Stimulated activated CD4-positive, alpha-beta T cell treated with anti-CD3 and anti-CD28 coated beads, Interleukin-2, amount 100 ng/mL, for 24 hours (primary cell): ENCODE results near the gene NXF1.
"Not testable (repeated sequence)": the region's sequence is repeated elsewhere in the genome, so short reads cannot be mapped to it uniquely, and the experiment has no call there.

Experiments
- DNase-seq, 2 donors: peaks; one replicate each; pipeline ENCODE4 v3.0.0-alpha.2; 2020

Gene NXF1

DNA sequence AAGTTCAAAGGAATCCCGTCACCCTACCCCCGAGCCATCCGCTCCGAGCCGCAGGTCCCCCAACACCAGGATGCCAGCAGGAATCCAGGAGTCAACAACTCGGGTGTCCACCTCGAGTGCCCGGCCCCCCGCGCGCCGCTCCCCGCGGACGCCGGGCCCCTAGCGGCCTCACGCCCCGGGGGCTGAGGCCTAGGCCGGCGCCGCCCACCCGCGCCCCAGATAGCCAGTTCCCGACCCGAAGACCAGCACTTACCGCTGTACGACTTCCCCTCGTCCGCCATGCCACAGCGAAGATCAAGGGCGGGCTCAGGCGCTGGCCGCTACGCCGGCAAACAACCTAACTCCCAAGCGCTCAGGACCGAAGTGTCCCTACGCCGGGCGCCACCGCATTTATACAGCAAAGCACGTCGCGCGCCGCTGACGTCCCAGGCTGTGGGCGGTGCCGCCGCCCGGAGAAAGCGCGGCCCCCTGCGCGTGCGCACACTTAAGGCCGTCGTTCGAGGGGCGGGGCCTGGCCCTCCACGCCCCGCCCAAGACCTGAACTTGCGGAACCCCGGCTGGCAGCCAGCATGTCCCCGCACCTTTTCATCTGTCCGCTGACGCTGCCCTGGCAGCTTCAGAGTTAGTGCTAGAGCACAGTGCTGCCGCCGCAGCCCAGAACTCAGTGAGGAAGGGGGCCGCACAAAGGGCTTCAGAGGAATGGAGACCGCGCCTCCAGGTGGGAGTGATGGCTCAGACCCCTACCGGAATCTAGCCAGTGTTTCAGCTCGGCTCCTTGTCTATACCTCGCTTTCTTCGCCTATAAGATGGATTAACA, at the start of gene NXF1:
Gene NXF1, minus strand, starts transcription at position 365 of the 817 bp plus-strand sequence. Its CDS starts 84 bp downstream, at position 281.
- peak; percentile 96 for DNase-seq

DNA sequence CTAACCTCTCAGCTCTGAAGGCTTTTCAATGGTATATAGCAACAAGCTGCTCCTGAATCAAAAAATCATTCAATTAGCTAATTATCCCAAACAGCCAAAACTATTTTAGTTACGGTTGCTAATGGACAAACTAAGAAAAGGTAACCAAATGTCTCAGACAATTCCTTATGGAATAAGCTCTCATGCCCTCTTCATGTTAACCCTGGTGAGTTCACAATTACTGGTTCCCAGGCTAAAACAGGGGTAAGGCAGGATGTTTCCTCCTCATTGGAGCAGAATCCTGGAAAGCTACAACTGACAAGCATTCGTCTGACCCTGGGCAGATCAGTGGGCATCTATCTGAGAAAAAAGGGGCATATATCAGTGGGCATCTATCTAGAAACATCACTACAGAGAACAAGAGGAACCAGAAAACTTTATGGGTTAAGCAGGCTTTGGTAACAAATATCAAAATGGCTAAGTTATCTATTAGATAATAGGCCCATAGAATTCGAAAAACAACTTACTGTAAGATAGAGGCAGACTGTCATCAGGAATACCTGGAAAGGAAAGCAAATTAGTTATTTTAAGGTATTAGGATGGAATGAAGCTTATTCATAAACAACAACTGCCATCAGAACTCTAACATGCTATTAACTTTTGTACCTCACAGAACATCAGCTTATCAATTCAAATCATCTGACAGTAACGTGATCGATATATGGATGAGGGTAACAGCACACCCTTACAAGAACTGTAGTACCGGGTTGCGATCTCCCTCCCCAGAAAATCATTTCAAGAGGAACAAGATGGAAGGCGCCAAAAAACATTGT, 49.0 kb upstream of the NXF1 start:
- DNase-seq: peak in 1 of 2 donors; percentile 38

DNA sequence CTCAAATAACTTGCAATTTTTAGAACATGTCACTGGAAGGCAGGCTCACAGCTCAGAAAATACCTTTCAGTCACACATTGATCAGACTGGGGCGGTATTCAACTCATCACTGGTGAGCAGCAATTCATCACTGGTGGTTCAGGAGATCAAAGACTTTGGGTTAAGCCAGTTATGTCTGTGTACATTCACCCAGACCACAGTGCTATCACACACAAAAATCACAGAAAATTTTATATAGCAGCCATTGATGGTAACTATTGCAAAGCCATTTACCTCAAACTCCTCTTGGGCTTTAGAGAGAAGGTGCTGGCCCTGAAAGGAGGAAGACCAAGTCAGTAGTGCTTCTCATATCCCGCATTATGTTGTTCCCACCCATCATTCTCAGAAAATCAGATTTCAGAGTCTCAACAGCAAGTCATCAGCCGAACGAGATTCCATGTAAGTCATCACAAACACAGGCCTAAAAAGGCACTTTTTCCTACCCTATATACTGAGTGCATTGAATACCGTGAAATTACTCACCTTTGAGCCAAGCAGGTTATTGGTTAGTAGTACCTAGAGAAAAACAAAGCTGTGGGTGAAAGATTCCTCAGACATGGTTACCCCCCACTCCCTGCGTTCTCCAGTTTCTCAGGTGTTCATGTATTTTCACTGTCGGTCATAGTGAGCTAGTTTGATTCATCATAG, 48.2 kb upstream of the NXF1 start:
- no peak for DNase-seq

DNA sequence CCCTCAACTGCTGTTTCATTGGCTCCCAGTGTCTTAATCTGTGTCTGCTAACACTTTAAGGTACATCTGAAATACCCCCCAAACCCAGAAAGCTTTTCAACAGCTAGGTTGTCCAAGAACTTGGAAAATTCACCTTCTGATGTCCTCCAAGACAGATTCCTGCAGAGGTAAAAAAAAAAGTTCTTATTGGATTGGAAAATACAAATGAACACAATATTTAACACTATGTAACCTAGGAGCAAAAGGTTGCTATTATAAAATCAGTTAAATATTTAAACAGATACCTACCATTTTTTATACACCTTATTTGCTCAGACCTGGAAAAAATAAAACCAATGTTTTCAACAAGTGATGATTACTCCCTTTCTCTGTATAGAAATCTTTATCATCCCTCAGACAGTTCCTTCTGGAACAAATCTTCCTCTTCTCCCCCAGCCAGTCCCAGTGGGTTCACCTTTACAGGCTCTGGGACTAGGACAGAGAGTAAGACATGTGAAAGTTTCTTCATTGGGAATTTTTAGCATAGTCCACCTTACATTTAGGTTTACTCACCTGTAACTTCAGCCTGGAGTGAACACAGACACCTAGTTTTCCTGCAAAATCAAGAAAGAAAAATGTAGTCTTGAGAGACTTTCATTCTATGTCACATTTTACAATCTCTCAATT, 47.4 kb upstream of the NXF1 start:
- DNase-seq: no peak

DNA sequence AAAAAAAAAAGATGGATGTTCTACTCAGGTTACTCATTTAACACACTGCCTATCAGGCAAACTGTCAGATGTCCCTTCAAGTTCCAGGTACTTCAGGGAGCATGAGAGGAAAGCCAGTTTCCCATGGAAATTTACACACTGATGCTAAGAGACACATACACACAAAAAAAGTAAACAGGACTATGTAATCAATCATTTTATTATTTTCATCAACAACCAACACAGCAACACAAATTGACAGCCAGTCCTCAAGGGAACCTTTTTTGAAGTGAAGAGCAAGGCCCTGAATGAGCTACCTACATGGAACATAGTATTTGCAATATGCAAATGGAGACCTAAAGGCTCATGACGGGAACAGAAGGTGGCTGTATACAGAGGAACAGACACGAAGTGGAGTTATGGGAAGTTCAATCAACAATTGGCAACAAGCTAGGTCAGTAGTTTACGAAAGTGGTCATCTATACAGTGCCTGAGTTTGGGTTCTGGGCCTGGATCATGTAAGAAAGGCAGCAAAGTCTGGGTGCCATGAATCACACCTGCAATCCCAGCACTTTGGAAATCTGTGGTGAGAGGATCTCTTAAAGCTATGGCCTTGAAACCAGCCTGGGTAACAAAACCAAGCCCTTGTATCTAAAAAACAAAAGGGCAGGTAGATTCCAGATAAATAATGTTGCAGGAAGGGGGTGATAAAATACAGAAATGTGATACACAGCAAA, 46.7 kb upstream of the NXF1 start:
- no peak for DNase-seq

DNA sequence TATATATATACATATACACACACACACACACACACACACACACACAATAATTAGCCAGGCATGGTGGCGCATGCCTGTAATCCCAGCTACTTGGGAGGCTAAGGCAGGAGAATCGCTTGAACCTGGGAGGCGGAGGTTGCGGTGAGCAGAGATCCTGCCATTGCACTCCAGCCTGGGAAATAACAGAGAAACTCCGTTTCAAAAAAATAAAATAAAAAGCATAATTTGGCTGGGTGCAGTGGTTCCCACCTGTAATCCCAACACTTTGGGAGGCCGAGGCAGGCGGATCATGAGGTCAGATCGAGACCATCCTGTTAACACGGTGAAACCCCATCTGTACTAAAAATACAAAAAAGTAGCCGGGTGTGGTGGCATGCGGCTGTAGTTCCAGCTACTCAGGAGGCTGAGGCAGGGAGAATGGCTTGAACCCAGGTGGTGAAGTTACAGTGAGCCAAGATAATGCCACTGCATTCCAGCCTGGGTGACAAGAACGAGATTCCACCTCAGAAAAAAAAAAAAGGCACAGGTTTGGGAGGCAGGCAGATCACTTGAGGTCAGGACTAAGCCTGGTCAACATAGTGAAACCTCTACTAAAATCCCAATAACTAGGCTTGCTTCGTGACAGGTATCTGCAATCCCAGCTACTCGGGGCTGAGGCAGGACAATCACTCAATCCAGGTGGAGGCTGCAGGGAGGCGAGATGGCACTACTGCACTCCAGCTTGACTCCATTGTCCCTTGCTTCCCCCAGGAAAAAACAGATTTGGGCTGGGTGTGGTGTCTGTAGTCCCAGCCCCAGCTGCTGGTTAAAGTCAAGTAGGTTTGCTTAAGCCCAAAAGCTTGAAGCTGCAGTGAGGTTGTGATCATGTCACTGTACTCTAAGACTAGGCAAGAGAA, 45.9 kb upstream of the NXF1 start:
- peak; percentile 44 to 52 for DNase-seq

DNA sequence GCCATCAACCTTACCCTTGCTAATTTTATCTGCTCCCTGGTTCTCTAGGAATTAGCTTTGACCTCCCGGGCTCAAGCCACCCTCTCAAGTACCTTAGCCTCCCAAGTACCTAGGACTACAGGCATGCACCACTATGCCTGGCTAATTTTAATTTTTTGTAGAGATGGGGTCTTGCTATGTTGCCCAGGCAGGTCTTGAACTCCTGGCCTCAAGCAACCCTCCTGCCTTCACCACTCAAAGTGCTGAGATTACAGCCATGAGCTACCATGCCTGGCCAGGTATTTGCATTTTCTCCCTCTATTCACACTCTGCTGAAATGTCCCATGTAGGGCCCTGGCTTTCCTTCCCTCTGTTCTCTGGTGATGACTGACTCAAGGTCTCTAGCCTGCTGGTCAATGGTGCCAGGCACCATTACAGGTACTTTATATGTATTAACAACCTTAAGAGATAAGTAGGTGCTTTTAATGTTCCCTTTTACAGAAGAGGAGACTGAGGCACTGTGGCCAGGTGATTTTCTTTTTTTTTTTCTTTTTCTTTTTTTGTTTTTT, 42.6 kb upstream of the NXF1 start:
- DNase-seq: no peak

DNA sequence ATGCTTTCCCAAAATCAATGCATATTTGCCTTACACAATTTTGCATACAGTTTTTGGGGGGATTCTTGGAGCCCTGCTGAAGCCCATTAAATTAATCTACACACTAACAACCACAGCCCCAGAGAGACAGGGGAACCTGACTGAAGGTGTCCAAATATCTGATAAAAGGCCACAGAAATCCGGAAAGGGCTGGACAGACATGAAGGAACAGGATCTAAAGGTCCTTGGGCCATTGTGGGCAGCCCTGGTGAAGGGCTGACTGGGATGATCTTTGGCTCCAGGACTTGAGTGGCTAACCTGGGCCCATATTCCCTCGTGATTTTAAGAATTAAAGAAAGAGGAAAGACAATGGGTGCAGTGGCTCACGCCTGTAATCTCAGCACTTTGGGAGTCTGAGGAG, 40.9 kb upstream of the NXF1 start:
- DNase-seq: no peak

DNA sequence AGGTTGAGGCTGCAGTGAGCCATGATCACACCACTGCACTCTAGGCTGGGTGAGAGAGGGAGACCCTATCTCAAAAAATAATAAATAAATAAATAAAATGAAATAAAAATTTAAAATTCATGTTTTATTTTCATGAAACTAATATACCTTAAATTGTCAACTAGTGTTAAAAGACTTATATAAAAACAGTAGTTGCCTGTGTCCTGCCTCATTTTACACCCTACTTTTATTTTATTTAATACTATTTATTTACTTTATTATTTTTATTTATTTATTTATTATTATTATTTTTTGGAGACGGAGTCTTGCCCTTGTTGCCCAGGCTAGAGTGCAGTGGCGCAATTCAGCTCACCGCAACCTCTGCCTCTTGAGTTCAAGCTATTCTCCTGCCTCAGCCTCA, 38.9 kb upstream of the NXF1 start:
- DNase-seq: no peak

DNA sequence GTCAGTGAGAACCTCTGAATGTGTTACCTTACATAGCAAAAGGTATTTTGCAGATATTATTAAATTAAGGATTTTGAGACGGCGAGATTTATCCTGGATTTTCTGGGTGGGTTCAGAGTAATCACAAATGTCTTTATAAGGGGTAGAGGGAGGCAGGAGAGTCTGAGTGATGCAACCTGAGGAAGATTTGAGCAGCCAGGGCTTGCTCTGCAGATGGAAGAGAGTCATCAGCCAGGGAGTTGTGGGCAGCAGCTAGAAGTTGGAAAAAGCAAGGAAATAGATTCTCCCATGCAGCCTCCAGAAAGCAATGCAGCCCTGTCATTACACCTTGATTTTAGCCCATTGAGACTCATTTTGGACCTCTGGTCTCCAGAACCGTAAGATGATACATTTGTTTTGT, 38.2 kb upstream of the NXF1 start:
- DNase-seq: no peak

DNA sequence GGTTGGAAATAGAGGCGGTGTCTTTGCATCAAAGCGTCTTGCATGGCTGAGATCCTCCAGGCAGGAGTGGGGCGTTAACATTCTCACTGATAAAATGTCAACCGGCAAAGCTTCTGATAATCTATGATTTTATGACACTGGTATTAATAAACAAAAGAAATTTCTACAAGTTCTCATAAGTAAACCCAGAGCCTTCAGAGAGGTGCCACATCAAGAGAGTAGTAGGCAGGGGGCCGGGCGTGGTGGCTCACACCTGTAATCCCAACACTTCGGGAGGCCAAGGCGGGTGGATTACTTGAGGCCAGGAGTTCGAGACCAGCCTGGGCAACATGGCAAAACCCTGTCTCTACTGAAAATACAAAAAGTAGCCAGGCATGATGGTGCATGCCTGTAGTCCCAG, 37.7 kb upstream of the NXF1 start:
- not testable (repeated sequence) for DNase-seq

DNA sequence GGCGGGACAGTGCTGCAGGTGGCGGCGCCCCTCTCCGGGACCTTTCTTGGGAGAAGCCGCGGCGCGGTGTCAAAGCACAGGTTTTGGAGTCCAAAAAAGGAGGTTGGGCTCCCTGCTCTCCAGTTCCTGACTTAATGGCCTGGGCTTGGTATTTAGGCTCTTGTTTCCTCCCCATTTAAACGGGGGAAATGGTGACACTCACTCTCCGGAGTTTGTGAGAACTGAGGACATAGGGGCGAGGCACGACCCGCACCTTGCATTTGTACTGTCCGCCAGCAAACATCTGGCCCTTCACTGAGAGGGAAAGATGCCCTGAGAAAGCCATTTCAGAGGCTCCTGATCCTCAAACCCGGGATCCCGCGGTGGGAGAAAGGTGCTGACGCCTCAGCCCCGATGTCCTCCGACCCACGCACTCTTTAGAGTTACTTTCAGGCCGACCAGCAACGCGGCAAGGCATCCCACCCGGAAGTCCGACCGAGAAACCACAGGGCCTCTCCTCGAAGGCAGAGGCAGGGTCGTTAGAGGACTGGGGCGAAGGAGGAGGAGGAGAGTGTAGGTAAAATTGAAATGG, 37.0 kb upstream of the NXF1 start:
- DNase-seq: peak; percentile 52 to 55

DNA sequence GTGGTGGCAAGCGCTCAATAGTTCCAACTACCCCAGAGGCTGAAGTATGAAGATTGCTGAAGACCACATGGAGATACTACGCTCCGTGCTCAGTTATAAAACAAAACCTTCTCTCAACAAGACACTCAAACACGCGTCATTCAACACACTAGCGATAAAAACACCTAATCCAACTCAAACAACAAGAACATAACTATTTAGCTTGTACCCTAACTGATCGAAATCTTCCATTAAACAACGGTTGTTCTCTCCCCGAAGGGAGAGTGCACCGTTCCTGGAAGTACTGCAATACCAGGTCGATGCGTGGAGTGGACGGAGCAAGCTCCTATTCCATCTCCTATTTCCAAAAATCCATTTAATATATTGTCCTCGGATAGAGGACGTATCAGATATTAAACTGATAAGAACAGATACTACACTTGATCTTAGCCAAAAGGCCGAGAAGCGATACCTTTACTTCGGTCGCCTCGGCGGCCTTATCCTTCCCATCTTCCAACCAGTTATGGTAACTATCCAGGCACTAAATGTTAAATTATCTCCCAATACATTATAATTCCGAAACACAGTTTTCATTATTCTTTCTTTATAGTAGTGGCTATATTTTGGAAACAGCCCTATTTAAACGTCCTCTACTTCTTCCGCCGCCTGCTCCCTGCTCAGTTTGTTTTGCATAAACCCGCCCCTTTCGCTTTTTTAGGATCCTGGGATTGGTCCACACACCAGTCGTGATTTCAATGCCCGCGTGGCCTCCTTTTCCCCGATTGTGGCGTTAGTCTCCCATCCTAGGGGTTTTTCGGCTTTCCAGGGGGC, 36.3 kb upstream of the NXF1 start:
- DNase-seq: peak; percentile 71 to 83

DNA sequence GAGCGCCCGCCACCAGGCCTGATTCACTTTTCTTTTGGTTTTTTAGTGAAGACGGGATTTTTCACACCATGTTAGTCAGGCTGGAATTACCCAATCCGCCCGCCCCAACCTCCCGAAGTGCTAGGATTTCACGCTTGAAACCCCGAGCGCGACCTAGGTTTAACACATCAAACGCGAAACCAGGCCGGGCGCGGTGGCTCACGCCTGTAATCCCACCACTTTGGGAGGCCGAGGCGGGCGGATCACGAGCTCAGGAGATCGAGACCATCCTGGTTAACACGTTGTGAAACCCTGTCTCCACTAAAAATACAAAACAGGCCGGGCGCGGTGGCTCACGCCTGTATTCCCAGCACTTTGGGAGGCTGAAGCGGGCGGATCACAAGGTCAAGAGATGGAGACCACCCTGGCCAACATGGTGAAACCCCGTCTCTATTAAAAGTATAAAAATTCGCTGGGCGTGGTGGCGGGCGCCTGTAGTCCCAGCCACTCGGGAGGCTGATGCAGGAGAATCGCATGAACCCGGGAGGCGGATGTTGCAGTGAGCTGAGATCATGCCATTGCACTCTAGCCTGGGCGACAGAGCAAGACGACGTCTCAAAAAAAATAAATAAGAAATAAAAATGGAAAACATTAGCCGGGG, 35.6 kb upstream of the NXF1 start:
- DNase-seq: peak; percentile 84 to 88

DNA sequence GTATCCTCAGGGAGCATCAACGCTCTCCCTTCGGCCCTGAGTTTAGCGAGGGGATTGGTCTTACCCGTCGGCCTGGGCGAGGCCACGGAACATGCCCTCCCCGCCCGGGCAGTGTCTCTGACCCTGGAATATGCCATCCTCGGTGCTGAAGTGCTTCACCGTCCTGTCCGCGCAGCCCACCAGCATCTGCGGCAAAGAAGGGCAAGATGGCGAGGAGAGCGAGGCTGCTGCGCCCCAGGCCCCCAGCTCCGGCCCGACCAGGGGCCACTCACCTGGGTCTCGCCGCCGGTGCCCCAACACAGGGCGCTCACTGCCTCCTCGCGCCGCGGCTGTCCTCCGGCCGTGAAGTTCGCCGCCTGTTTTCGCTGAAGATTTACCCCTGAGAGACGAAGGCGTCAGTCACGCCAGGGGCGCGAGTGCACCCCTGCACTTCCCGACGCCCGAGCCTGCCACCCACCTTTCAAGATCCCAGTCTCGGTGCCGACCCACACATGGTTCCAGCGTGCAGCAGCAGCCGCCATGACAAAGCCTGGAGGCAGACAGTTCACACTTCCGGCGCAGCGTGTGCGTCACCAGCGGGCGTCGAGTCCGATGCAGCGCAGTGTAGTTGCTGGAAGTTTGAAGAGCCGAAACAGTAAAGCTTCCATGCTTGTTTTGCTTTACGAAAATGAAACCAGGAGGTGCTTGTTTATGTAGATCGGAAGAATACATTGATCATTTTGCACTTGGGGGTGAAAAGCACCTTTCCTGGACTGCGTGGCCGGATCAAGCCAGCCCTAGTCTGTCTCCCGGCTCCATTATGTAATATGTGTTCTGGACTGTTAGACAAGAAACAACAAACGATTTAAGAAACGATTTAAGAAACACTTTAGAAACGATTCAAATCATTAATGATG, 34.1 kb upstream of the NXF1 start, which contains the start of gene WDR74:
Gene WDR74, minus strand, starts transcription at position 541 of the 896 bp plus-strand sequence. Its CDS starts 20 bp downstream, at position 521.
- DNase-seq: peak; percentile 87 to 93

DNA sequence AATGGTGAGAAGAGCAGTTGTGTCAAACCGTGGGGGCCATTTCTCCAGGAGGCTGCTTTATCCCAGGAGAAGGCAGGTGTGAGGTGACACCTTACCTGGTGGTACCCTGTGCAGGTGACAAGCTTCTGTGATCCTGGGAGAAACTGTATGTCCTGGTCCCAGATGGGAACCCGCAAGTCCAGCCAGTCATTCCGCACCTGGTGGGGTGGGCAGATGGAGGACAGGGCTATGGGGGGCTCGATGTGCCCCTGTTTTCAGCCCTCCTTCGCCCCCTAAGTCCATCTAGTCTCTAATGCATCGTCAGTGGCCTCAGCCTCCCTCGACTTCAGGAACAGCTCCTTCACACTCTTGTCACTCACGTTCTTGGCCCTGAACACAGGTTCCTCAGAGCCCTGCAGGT, 30.1 kb upstream of the NXF1 start:
- no peak for DNase-seq

DNA sequence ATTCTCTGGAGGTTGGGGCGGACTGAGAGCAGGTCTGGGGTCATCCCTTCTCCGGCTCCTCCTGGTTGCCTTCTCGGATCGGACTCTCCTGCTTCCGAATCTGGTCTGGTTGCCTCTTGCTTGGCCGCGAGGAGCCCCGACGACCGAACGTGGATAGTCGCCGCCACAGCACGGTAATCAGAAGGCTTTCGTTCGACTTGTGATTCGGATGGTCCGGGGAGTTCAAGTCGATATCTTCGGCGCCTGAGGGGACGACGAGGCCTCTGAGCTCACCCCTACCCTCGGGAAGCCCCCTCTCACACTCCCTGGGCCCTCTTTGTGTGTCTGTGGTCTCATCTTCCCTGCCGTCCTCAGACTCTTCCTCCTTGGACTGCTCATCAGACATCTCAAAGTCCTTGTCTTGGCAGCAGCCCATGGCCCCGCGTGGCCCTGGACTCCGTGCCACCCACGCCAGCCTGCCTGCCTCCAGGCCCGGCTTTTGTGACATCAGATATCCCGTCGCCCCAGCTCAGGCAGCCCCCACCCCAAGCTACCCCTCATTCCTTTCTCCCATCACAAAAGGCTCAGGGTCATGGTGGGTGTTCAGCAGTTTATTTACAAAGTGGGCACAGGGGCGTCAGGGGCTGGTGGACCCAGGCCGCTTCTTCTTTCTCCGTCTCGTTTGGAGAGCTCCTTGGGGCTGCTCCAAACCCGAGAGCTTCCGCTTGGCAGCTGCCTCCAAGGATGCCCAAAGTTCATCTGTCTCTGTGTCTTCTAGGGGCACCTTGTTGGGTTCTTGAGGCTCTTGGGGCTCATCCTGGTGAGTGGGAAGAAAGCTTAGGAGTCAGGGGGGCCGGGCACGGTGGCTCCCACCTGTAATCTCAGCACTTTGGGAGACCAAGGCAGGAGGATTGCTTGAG, 27.3 kb upstream of the NXF1 start, which contains the start of gene TEX54:
Gene TEX54, minus strand, starts transcription at position 506 of the 899 bp plus-strand sequence.
- DNase-seq: no peak
